Neural progenitor cell (in vitro differentiated cells): ENCODE measurements around the gene SDK1. TPM values are rescaled to one million over a fixed set of nuclear protein-coding genes. Genes with fewer than 3 reads are reported as not detected.

Source experiments
- DNase-seq: peaks from one replicate; pipeline ENCODE4 v3.0.0-alpha.2; 2016; ENCODE audit warnings: low spot score
- H2AFZ ChIP-seq: fragments of 200-600 bp; sonication (generic); replicated peaks from 2 replicates; pipeline ENCODE4 v1.6.1; 2016; ENCODE audit warnings: antibody characterized with exemption
- H3F3A ChIP-seq: fragments of 200-600 bp; sonication (generic); 2 replicates; pipeline ENCODE4 v1.6.1; 2016; ENCODE audit warnings: antibody characterized with exemption, low read depth
- H3K27ac ChIP-seq: fragments of 200-600 bp; sonication (generic); 2 replicates; pipeline ENCODE4 v1.5.1; 2016; ENCODE audit warnings: mild to moderate bottlenecking
- H3K27me3 ChIP-seq: fragments of 200-600 bp; sonication (generic); 2 replicates; pipeline ENCODE4 v1.6.1; 2016; ENCODE audit warnings: mild to moderate bottlenecking, moderate library complexity
- H3K36me3 ChIP-seq: fragments of 200-600 bp; sonication (generic); 2 replicates; pipeline ENCODE4 v1.5.1; 2016
- H3K4me1 ChIP-seq: fragments of 200-600 bp; sonication (generic); 2 replicates; pipeline ENCODE4 v1.6.1; 2016; ENCODE audit warnings: mixed run types
- H3K4me2 ChIP-seq: fragments of 200-600 bp; sonication (generic); 2 replicates; pipeline ENCODE4 v1.6.1; 2016
- H3K4me3 ChIP-seq: fragments of 200-600 bp; sonication (generic); 2 replicates; pipeline ENCODE4 v1.5.1; 2016
- H3K79me2 ChIP-seq: fragments of 200-600 bp; sonication (generic); 2 replicates; pipeline ENCODE4 v1.6.1; 2016; ENCODE audit warnings: low read depth
- H3K9ac ChIP-seq: fragments of 200-600 bp; sonication (generic); 2 replicates; pipeline ENCODE4 v1.6.1; 2016
- H3K9me3 ChIP-seq: fragments of 200-600 bp; sonication (generic); 2 replicates; pipeline ENCODE4 v1.5.1; 2016; ENCODE audit warnings: low read depth
- H4K20me1 ChIP-seq: fragments of 200-600 bp; sonication (generic); 2 replicates; pipeline ENCODE4 v1.6.1; 2016; ENCODE audit warnings: low read depth
- H3K27ac Mint-ChIP-seq: 3 replicates; pipeline ENCODE4 v1.8.0; 2021; ENCODE audit warnings: mixed read lengths
- H3K27me3 Mint-ChIP-seq: 2 replicates; pipeline ENCODE4 v1.8.0; 2022; ENCODE audit warnings: low read depth, mild to moderate bottlenecking, inconsistent platforms, moderate library complexity, mixed read lengths; ENCODE audit not compliant: insufficient read depth
- H3K36me3 Mint-ChIP-seq: 3 replicates; pipeline ENCODE4 v1.8.0; 2021; ENCODE audit warnings: mixed read lengths
- H3K4me1 Mint-ChIP-seq: 3 replicates; pipeline ENCODE4 v1.8.0; 2021; ENCODE audit warnings: mixed read lengths
- H3K4me3 Mint-ChIP-seq: 3 replicates; pipeline ENCODE4 v1.8.0; 2021; ENCODE audit warnings: mild to moderate bottlenecking, moderate library complexity, mixed read lengths
- H3K9me3 Mint-ChIP-seq: 3 replicates; pipeline ENCODE4 v1.8.0; 2020; ENCODE audit warnings: mixed read lengths
- CTCF ChIP-seq: fragments of 200-600 bp; sonication (generic); IDR thresholded peaks from 2 replicates; pipeline ENCODE4 v1.5.1; 2017; ENCODE audit warnings: antibody characterized with exemption, mild to moderate bottlenecking
- EZH2 ChIP-seq: fragments of 200-600 bp; sonication (generic); IDR thresholded peaks from 2 replicates; pipeline ENCODE4 v1.6.1; 2017; ENCODE audit warnings: antibody characterized with exemption, mild to moderate bottlenecking, moderate library complexity
- EZH2phosphoT487 ChIP-seq: fragments of 200-600 bp; sonication (generic); IDR thresholded peaks from 2 replicates; pipeline ENCODE4 v1.6.1; 2017; ENCODE audit warnings: antibody characterized with exemption
- total RNA-seq: library from RNA; depleted of rRNA; stranded (reverse); fragments of >200 nt; gene quantifications from 2 replicates; pipeline ENCODE4 v1.2.3, GENCODE V29; 2015; ENCODE audit warnings: low replicate concordance

The SDK1 gene
- total RNA-seq, 1 donor from 2014 or later = 4.9 TPM

- H3K9ac ChIP-seq = no peak overlapping the region
- no peak overlapping the region for H3K27ac Mint-ChIP-seq
- TF ChIP-seq EZH2 = no peak
- TF ChIP-seq EZH2phosphoT487 = no peak
- no peak for TF ChIP-seq CTCF
These were observed 494.7 kb downstream of the SDK1 start for GRCh38 chr7:3795781-3796180.

GRCh38 chr7:3805151-3805550 is 504.1 kb downstream of the SDK1 start:
- Histone ChIP-seq H3K79me2 (no peaks in the 10 kb centered on the region), H3K27me3 (no peaks in the 10 kb centered on the region), H3K9me3 (no peaks in the 10 kb centered on the region), H3K27ac (no peak overlapping the region), H3F3A (no peaks in the 10 kb centered on the region), H3K4me1 (no peaks in the 10 kb centered on the region), H2AFZ (no peak overlapping the region), H3K4me2 (no peak overlapping the region), H4K20me1 (no peaks in the 10 kb centered on the region), H3K36me3 (no peaks in the 10 kb centered on the region), H3K4me3 (no peak overlapping the region), H3K9ac (no peak overlapping the region)
- TF ChIP-seq EZH2phosphoT487 (no peak), EZH2 (no peak), CTCF (no peak)
- H3K4me3 Mint-ChIP-seq = no peak overlapping the region
- peaks cover 3% of the 10 kb centered on the region for H3K9me3 Mint-ChIP-seq
- no peak overlapping the region for H3K27ac Mint-ChIP-seq
- DNase-seq = no peak
- H3K4me1 Mint-ChIP-seq = no peaks in the 10 kb centered on the region
- H3K36me3 Mint-ChIP-seq = peaks cover 10% of the 10 kb centered on the region
- H3K27me3 Mint-ChIP-seq = no peaks in the 10 kb centered on the region

More at GRCh38 chr7:3795781-3796180, 494.7 kb downstream of the SDK1 start:
- H3K27me3 Mint-ChIP-seq = no peaks in the 10 kb centered on the region
- H3K4me1 Mint-ChIP-seq = no peaks in the 10 kb centered on the region
- Histone ChIP-seq H4K20me1 (no peaks in the 10 kb centered on the region), H3K4me1 (no peaks in the 10 kb centered on the region), H3K9me3 (no peaks in the 10 kb centered on the region), H2AFZ (no peak overlapping the region), H3K4me2 (no peak overlapping the region), H3K27ac (no peak overlapping the region), H3K4me3 (no peak overlapping the region), H3K36me3 (no peaks in the 10 kb centered on the region), H3F3A (no peaks in the 10 kb centered on the region), H3K79me2 (no peaks in the 10 kb centered on the region), H3K27me3 (no peaks in the 10 kb centered on the region)
- H3K36me3 Mint-ChIP-seq = no peaks in the 10 kb centered on the region
- no peak overlapping the region for H3K4me3 Mint-ChIP-seq
- peaks cover 2% of the 10 kb centered on the region for H3K9me3 Mint-ChIP-seq
- DNase-seq = no peak

- H3K79me2 ChIP-seq = no peaks in the 10 kb centered on the region
- H3K9me3 ChIP-seq = no peaks in the 10 kb centered on the region
- H2AFZ ChIP-seq = no peak overlapping the region
- H3K9ac ChIP-seq = no peak overlapping the region
- H3K36me3 ChIP-seq = no peaks in the 10 kb centered on the region
- Mint-ChIP-seq H3K36me3 (peaks cover 10% of the 10 kb centered on the region), H3K27me3 (no peaks in the 10 kb centered on the region), H3K4me1 (no peaks in the 10 kb centered on the region), H3K9me3 (peaks cover 3% of the 10 kb centered on the region), H3K27ac (no peak overlapping the region), H3K4me3 (no peak overlapping the region)
- H3K4me1 ChIP-seq = no peaks in the 10 kb centered on the region
- no peaks in the 10 kb centered on the region for H4K20me1 ChIP-seq
- H3K4me3 ChIP-seq = no peak overlapping the region
- H3K27ac ChIP-seq = no peak overlapping the region
- TF ChIP-seq EZH2phosphoT487 (no peak), EZH2 (no peak), CTCF (no peak)
- DNase-seq = no peak
- no peaks in the 10 kb centered on the region for H3K27me3 ChIP-seq
- H3F3A ChIP-seq = no peaks in the 10 kb centered on the region
- H3K4me2 ChIP-seq = no peak overlapping the region
These were observed 505.5 kb downstream of the SDK1 start for GRCh38 chr7:3806516-3806915.

- Histone ChIP-seq H3K4me1 (no peaks in the 10 kb centered on the region), H3K36me3 (no peaks in the 10 kb centered on the region), H4K20me1 (no peaks in the 10 kb centered on the region), H3K4me2 (no peak overlapping the region), H3K4me3 (no peak overlapping the region), H3K9me3 (no peaks in the 10 kb centered on the region), H2AFZ (no peak overlapping the region), H3K9ac (no peak overlapping the region), H3F3A (no peaks in the 10 kb centered on the region), H3K27me3 (no peaks in the 10 kb centered on the region), H3K27ac (no peak overlapping the region), H3K79me2 (no peaks in the 10 kb centered on the region)
- H3K4me3 Mint-ChIP-seq = peak overlapping the region; percentile 34
- DNase-seq = no peak
- H3K9me3 Mint-ChIP-seq = peaks cover 6% of the 10 kb centered on the region
- no peaks in the 10 kb centered on the region for H3K4me1 Mint-ChIP-seq
- no peaks in the 10 kb centered on the region for H3K27me3 Mint-ChIP-seq
- TF ChIP-seq EZH2phosphoT487 (no peak), EZH2 (no peak), CTCF (no peak)
- H3K27ac Mint-ChIP-seq = peak overlapping the region; percentile 51
- H3K36me3 Mint-ChIP-seq = peaks cover 10% of the 10 kb centered on the region
These were observed 506.8 kb downstream of the SDK1 start for GRCh38 chr7:3807824-3808223.
